Type B pancreatic cell (in vitro differentiated cells): ENCODE measurements around the gene KIF18B. TPM values are rescaled to one million over a fixed set of nuclear protein-coding genes. Genes with fewer than 3 reads are reported as not detected.

Source experiments
- DNase-seq: peaks from one replicate; pipeline ENCODE4 v3.0.0; 2021; ENCODE audit warnings: mixed read lengths; ENCODE audit not compliant: unreplicated experiment; ENCODE audit errors: extremely low spot score
- H3K27ac Mint-ChIP-seq: 2 replicates; pipeline ENCODE4 v1.8.0; 2021; ENCODE audit warnings: mild to moderate bottlenecking, mixed read lengths
- H3K27me3 Mint-ChIP-seq: 2 replicates; pipeline ENCODE4 v1.8.0; 2021; ENCODE audit warnings: mixed read lengths
- H3K36me3 Mint-ChIP-seq: 2 replicates; pipeline ENCODE4 v1.8.0; 2021; ENCODE audit warnings: mixed read lengths
- H3K4me1 Mint-ChIP-seq: one replicate; pipeline ENCODE4 v1.8.0; 2021; ENCODE audit warnings: mixed read lengths; ENCODE audit not compliant: unreplicated experiment
- H3K4me3 Mint-ChIP-seq: 2 replicates; pipeline ENCODE4 v1.8.0; 2021; ENCODE audit warnings: mild to moderate bottlenecking, mixed read lengths
- H3K9me3 Mint-ChIP-seq: 2 replicates; pipeline ENCODE4 v1.8.0; 2021; ENCODE audit warnings: mixed read lengths
- total RNA-seq: library from RNA; stranded (reverse); gene quantifications from 2 replicates; pipeline ENCODE4 v1.2.1, GENCODE V29; 2021; ENCODE audit warnings: low replicate concordance
- TF ChIP-seq, protein P1 (sequence below): fragments of 200-600 bp; sonication (generic); conservative IDR thresholded peaks from 2 replicates; pipeline ENCODE4 v1.5.0; 2021; ENCODE audit warnings: antibody characterized with exemption, mild to moderate bottlenecking

The KIF18B gene
- total RNA-seq, 1 donor from 2014 or later: 49.3 TPM

- H3K27ac Mint-ChIP-seq: no peak overlapping the region
- H3K27me3 Mint-ChIP-seq: peaks cover 45% of the 10 kb centered on the region
- no peak overlapping the region for H3K4me3 Mint-ChIP-seq
- TF ChIP-seq, protein P1, sequence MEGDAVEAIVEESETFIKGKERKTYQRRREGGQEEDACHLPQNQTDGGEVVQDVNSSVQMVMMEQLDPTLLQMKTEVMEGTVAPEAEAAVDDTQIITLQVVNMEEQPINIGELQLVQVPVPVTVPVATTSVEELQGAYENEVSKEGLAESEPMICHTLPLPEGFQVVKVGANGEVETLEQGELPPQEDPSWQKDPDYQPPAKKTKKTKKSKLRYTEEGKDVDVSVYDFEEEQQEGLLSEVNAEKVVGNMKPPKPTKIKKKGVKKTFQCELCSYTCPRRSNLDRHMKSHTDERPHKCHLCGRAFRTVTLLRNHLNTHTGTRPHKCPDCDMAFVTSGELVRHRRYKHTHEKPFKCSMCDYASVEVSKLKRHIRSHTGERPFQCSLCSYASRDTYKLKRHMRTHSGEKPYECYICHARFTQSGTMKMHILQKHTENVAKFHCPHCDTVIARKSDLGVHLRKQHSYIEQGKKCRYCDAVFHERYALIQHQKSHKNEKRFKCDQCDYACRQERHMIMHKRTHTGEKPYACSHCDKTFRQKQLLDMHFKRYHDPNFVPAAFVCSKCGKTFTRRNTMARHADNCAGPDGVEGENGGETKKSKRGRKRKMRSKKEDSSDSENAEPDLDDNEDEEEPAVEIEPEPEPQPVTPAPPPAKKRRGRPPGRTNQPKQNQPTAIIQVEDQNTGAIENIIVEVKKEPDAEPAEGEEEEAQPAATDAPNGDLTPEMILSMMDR: no peak
- no peak for DNase-seq
- H3K4me1 Mint-ChIP-seq: peaks cover 5% of the 10 kb centered on the region
- H3K36me3 Mint-ChIP-seq: no peaks in the 10 kb centered on the region
- no peaks in the 10 kb centered on the region for H3K9me3 Mint-ChIP-seq
These were observed 30.1 kb downstream of the KIF18B start for GRCh38 chr17:44917456-44917855.

DNA sequence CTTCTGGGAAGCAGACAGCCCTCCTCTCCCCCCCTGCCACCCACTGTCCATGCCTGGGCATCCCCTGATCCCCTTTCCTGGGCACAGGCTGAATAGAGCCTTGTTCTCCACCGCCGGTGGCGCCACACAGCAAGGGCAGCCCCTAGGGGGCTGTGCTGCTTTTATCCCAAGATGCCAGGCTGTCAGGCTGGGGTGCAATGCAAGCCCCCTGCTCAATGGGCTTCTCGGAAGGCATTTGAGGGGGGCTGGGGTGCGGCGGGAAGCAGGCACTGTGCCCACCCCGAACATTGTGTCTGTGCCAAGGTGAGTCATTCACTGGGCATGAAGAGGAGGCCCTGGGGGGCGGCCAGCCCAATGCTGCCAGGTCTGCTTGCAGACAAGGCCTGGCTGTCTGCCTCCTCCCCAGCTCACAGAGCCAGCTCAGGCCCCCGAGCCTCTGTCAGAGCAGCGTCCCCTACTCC is 30.8 kb downstream of the KIF18B start:
- H3K4me1 Mint-ChIP-seq: peaks cover 5% of the 10 kb centered on the region
- no peak overlapping the region for H3K4me3 Mint-ChIP-seq
- DNase-seq: no peak
- H3K27ac Mint-ChIP-seq: no peak overlapping the region
- peaks cover 50% of the 10 kb centered on the region for H3K27me3 Mint-ChIP-seq
- TF ChIP-seq, protein P1: no peak
- no peaks in the 10 kb centered on the region for H3K9me3 Mint-ChIP-seq
- no peaks in the 10 kb centered on the region for H3K36me3 Mint-ChIP-seq

DNA sequence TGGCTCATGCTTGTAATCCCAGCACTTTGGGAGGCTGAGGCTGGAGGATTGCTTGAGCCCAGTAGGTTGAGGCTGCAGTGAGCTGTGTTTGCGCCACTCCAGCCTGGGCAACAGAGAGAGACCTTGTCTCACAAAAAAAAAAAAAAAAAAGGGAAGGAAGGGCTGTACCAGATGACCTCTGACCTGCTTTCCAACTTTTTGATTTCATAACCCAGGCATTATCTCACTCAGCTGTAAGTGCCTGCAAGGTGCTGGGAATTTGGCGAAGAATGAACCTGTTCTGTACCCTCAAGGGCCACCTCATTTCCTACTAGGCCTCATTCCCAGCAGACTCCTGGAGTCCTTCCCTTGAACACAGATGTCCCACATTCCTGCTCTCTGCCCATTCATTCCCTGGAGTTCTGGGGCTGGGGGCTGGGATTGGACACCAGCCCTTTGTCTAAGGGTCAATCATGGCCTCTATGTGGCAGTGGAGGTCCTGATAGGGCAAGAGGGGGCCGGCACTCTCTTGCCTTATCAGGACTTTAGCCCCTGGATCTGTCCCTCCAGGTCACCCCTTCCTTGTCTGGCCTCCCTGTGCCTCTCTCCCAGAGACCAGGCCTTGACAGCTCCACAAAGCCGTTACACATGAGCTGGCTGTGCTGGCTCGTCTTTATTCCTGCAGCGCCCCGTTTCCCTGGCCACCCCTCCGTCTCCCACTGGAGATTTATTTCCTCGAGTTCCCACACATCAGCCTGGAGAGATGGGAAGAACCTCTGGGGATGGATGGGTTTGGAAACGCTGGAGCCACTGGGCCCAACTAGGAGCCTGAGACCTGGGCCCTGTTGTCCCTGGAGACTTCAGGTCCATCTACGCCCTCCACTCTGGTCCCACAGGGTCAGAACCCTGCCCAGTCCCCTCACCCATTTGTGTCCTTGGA is 31.5 kb downstream of the KIF18B start:
- DNase-seq: no peak
- no peaks in the 10 kb centered on the region for H3K9me3 Mint-ChIP-seq
- H3K4me1 Mint-ChIP-seq: peaks cover under 1% of the 10 kb centered on the region
- H3K36me3 Mint-ChIP-seq: no peaks in the 10 kb centered on the region
- TF ChIP-seq, protein P1: no peak
- peaks cover 50% of the 10 kb centered on the region for H3K27me3 Mint-ChIP-seq
- no peak overlapping the region for H3K4me3 Mint-ChIP-seq
- peak overlapping the region; percentile 23 for H3K27ac Mint-ChIP-seq

DNA sequence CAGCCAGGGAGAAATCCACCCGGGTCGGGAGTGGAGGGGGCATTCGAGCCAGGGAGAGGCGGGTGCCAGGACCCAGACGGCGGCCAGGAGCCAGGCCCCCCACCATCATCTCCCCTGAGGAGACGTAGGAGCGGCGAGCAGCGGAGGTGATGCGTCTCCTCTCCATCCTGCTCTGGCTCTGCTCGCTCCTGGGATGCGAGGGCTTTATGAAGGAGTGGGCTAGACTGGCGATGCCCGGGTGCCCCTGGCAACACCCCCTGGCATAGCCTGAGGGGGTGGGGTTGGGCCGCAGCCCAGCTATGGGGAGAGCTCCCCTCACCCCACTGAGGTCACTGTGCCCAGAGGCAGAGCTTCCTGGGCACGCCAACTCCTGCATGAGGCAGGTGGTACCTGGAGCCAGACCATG is 32.2 kb downstream of the KIF18B start, which contains the start of gene GFAP:
GFAP (minus strand) TSS at position 180 of the 406 bp plus-strand sequence; CDS start at position 166, 14 bp downstream.
- H3K4me1 Mint-ChIP-seq: peaks cover 6% of the 10 kb centered on the region
- TF ChIP-seq, protein P1: no peak
- no peaks in the 10 kb centered on the region for H3K36me3 Mint-ChIP-seq
- peaks cover 50% of the 10 kb centered on the region for H3K27me3 Mint-ChIP-seq
- H3K4me3 Mint-ChIP-seq: no peak within 1 kb of the TSS
- no peak for DNase-seq
- H3K27ac Mint-ChIP-seq: peak within 1 kb of the TSS; percentile 23
- H3K9me3 Mint-ChIP-seq: no peaks in the 10 kb centered on the region

- no peak overlapping the region for H3K4me3 Mint-ChIP-seq
- no peak overlapping the region for H3K27ac Mint-ChIP-seq
- no peak for DNase-seq
- H3K9me3 Mint-ChIP-seq: no peaks in the 10 kb centered on the region
- no peaks in the 10 kb centered on the region for H3K36me3 Mint-ChIP-seq
- peaks cover 50% of the 10 kb centered on the region for H3K27me3 Mint-ChIP-seq
- peaks cover 6% of the 10 kb centered on the region for H3K4me1 Mint-ChIP-seq
- TF ChIP-seq, protein P1: no peak
These were observed 32.8 kb downstream of the KIF18B start for GRCh38 chr17:44914698-44915271.
